HFFc6 (cell line): ENCODE results near the gene TTLL5. TPM values are rescaled to one million over a fixed set of nuclear protein-coding genes. Genes with fewer than 3 reads are reported as not detected.

Source experiments
- DNase-seq: peaks from one replicate; pipeline ENCODE4 v3.0.0-alpha.2; 2018
- H3K27ac Mint-ChIP-seq: 2 replicates; pipeline ENCODE4 v1.8.0; 2020; ENCODE audit warnings: mild to moderate bottlenecking, mixed read lengths
- H3K27me3 Mint-ChIP-seq: 2 replicates; pipeline ENCODE4 v1.8.0; 2021; ENCODE audit warnings: mild to moderate bottlenecking, moderate library complexity, mixed read lengths; ENCODE audit not compliant: insufficient read depth
- H3K36me3 Mint-ChIP-seq: 2 replicates; pipeline ENCODE4 v1.8.0; 2021; ENCODE audit warnings: low read depth, mixed read lengths
- H3K4me1 Mint-ChIP-seq: 2 replicates; pipeline ENCODE4 v1.8.0; 2020; ENCODE audit warnings: low read depth, mixed read lengths
- H3K4me3 Mint-ChIP-seq: 2 replicates; pipeline ENCODE4 v1.8.0; 2020; ENCODE audit warnings: mild to moderate bottlenecking, moderate library complexity, mixed read lengths
- H3K9me3 Mint-ChIP-seq: 2 replicates; pipeline ENCODE4 v1.8.0; 2020; ENCODE audit warnings: mild to moderate bottlenecking, mixed read lengths
- total RNA-seq, 6 experiments: library from RNA; stranded (reverse); fragmentation: NEBNext Ultra II Directional; extraction: Animal tissue kit (Norgen Biotek cat#: 25700); gene quantifications; 2 replicates in 1 of 6; 3 replicates in 5 of 6; pipeline ENCODE4 v1.2.3, GENCODE V29; 2021
- TF ChIP-seq, protein P1 (sequence below): fragments of 200-600 bp; sonication (generic); IDR thresholded peaks from 2 replicates; pipeline ENCODE4 v1.5.0; 2021; ENCODE audit warnings: antibody characterized with exemption, mild to moderate bottlenecking

TTLL5 gene
- total RNA-seq, 6 experiments from 2014 or later, result 22.0 to 28.9 (median 25.0) TPM

DNA sequence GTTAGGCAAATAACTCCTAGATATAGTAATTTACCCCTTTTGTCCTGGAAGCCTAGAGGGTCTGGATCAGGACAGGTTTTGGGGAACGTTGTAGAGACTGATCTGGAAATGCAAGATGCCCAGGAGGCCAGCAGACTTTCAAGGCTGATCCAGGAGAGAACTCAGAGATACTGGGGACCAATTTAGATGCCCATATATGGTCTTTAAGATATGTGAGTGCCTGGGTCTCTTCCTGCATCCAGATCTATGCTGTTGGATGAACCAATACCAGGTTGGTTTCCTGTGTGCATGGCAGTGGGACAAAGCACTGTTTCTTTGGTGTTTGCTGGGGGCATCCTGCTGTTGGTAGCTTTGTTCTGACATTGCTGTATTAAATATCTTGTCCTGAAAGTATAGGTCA lies 5.8 kb upstream of the TTLL5 start:
- no peak overlapping the region for H3K4me3 Mint-ChIP-seq
- no peaks in the 10 kb centered on the region for H3K27me3 Mint-ChIP-seq
- DNase-seq, result no peak
- no peaks in the 10 kb centered on the region for H3K9me3 Mint-ChIP-seq
- H3K27ac Mint-ChIP-seq, result no peak overlapping the region
- TF ChIP-seq, protein P1, sequence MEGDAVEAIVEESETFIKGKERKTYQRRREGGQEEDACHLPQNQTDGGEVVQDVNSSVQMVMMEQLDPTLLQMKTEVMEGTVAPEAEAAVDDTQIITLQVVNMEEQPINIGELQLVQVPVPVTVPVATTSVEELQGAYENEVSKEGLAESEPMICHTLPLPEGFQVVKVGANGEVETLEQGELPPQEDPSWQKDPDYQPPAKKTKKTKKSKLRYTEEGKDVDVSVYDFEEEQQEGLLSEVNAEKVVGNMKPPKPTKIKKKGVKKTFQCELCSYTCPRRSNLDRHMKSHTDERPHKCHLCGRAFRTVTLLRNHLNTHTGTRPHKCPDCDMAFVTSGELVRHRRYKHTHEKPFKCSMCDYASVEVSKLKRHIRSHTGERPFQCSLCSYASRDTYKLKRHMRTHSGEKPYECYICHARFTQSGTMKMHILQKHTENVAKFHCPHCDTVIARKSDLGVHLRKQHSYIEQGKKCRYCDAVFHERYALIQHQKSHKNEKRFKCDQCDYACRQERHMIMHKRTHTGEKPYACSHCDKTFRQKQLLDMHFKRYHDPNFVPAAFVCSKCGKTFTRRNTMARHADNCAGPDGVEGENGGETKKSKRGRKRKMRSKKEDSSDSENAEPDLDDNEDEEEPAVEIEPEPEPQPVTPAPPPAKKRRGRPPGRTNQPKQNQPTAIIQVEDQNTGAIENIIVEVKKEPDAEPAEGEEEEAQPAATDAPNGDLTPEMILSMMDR, result no peak
- H3K36me3 Mint-ChIP-seq, result peaks cover 8% of the 10 kb centered on the region
- H3K4me1 Mint-ChIP-seq, result peaks cover 6% of the 10 kb centered on the region

DNA sequence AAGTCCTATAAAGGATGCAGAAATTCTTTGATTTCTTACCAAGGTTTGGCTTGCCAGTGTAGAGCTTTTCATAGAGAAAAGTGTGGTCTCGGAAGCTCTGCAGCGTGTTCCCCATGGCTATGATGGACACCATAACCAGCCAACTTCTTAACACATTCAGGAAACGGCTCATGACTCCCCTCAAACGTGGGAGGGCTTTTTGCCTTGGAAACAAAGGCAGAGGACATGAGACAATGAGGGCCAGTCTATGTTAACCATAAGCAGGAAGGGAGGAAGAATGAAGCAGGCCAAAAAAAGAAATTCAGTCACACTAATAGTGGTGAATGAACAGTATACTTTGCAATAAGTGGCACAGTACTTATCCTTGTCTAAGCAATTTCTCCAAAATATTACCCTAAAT lies 3.7 kb upstream of the TTLL5 start:
- no peak overlapping the region for H3K27ac Mint-ChIP-seq
- TF ChIP-seq, protein P1, result no peak
- peaks cover 18% of the 10 kb centered on the region for H3K4me1 Mint-ChIP-seq
- no peak overlapping the region for H3K4me3 Mint-ChIP-seq
- DNase-seq, result no peak
- no peaks in the 10 kb centered on the region for H3K36me3 Mint-ChIP-seq
- H3K9me3 Mint-ChIP-seq, result no peaks in the 10 kb centered on the region
- H3K27me3 Mint-ChIP-seq, result peaks cover 2% of the 10 kb centered on the region; the same call in 1 of the 2 replicates

DNA sequence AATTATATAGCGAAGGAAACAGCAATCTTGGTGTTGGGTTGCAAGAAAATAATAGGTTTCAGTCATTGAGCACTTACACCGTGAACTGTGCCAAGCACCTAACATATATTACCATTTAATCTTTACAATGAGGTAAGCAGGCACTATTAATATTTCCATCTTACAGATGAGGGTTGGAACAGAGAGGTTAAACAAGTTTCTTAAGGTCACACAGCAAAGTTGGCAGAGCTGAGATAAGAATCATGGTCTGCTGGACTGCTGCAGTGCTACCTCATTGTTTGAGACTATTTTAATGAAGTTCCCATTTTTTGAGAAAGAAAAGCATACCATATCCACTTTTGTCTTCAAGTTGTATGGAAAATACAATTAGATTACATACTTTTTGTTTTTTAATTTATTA lies 2.1 kb upstream of the TTLL5 start:
- H3K4me3 Mint-ChIP-seq, result no peak overlapping the region
- H3K36me3 Mint-ChIP-seq, result no peaks in the 10 kb centered on the region
- H3K27me3 Mint-ChIP-seq, result peaks cover 2% of the 10 kb centered on the region; the same call in 1 of the 2 replicates
- no peaks in the 10 kb centered on the region for H3K9me3 Mint-ChIP-seq
- DNase-seq, result no peak
- TF ChIP-seq, protein P1, result no peak
- peaks cover 26% of the 10 kb centered on the region for H3K4me1 Mint-ChIP-seq
- H3K27ac Mint-ChIP-seq, result no peak overlapping the region

DNA sequence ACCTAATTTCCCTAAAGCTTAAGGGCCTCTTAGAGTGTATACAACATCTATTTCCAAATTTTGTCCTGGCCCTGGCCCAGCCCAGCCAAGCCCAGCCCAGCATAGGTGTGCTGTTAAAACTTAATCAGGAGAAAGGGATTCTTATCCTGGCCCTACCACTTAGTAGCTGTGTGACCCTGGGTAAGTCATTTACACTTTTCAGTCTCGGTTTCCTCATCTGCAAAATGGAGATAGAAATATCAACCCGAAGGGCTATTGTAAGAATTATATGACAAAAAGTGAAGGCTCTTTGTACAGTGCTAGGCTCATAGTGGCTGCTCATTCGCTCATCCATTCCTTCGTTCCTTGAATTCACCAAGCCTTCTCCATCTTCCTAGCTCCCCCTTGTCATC lies 812 bp upstream of the TTLL5 start:
- Mint-ChIP-seq H3K4me1 (peaks cover 26% of the 10 kb centered on the region), H3K27ac (peak overlapping the region; percentile 92), H3K9me3 (no peaks in the 10 kb centered on the region), H3K36me3 (no peaks in the 10 kb centered on the region), H3K4me3 (peak overlapping the region; percentile 99), H3K27me3 (peaks cover 2% of the 10 kb centered on the region; the same call in 1 of the 2 replicates)
- TF ChIP-seq, protein P1, result no peak
- DNase-seq, result no peak

DNA sequence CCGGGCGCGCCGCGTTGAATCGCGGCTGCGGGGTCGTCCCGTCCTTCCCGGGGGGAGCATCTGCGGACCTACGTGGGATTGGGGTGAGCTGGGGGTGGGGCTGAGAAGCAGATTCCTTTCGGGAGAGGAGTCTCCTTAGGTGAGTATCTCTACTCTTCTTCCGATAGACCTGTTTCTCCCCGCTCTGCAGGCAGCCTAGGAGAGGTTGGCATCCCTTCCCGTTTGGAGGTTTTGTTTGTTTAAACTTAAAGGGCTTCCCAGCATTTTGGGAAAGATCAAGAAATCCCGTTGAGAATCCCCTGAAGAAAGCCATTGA lies 411 bp downstream of the TTLL5 start:
- TF ChIP-seq, protein P1, result no peak
- Mint-ChIP-seq H3K36me3 (no peaks in the 10 kb centered on the region), H3K27ac (peak overlapping the region; percentile 92), H3K9me3 (no peaks in the 10 kb centered on the region), H3K27me3 (peaks cover 2% of the 10 kb centered on the region; the same call in 1 of the 2 replicates), H3K4me1 (peaks cover 26% of the 10 kb centered on the region), H3K4me3 (peak overlapping the region; percentile 99)
- no peak for DNase-seq

DNA sequence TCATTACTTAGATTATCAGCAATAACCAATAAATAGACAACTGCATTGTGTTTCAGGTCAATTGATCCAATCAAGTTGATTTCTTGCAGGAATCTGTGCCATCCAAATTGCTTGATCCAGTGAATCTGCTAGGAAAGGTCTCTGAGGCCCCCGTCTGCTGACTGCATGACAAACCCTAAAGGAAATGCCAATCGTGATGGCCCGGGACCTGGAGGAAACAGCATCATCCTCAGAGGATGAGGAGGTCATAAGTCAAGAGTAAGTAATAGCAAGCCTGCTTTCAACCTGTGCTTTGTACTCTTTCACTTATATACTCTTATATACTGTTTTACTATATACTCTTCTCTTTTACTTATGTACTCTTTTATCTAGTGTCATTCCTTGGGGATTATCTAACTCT lies 1.9 kb downstream of the TTLL5 start:
- no peak for DNase-seq
- TF ChIP-seq, protein P1, result no peak
- peaks cover 2% of the 10 kb centered on the region; the same call in 1 of the 2 replicates for H3K27me3 Mint-ChIP-seq
- H3K4me1 Mint-ChIP-seq, result peaks cover 26% of the 10 kb centered on the region
- no peaks in the 10 kb centered on the region for H3K36me3 Mint-ChIP-seq
- H3K27ac Mint-ChIP-seq, result no peak overlapping the region
- H3K9me3 Mint-ChIP-seq, result no peaks in the 10 kb centered on the region
- peak overlapping the region; percentile 49 for H3K4me3 Mint-ChIP-seq
